B cell (primary cell): ENCODE data around the gene CDC25A.
A peak's percentile ranks its signal among the peaks of the same experiment; 100 is the strongest.

Source experiments
- EZH2 ChIP-seq: IDR thresholded peaks from 2 replicates; pipeline ENCODE4 v1.6.1; 2012; ENCODE audit warnings: borderline replicate concordance, low read depth, mild to moderate bottlenecking, moderate library complexity, low read length; ENCODE audit not compliant: insufficient read depth, poor library complexity, severe bottlenecking
- TF ChIP-seq, protein P1 (sequence below): fragments of 200-600 bp; IDR thresholded peaks from one replicate; pipeline ENCODE4 v1.8.0; 2022; ENCODE audit warnings: antibody characterized with exemption, mild to moderate bottlenecking

- TF ChIP-seq, protein P1, sequence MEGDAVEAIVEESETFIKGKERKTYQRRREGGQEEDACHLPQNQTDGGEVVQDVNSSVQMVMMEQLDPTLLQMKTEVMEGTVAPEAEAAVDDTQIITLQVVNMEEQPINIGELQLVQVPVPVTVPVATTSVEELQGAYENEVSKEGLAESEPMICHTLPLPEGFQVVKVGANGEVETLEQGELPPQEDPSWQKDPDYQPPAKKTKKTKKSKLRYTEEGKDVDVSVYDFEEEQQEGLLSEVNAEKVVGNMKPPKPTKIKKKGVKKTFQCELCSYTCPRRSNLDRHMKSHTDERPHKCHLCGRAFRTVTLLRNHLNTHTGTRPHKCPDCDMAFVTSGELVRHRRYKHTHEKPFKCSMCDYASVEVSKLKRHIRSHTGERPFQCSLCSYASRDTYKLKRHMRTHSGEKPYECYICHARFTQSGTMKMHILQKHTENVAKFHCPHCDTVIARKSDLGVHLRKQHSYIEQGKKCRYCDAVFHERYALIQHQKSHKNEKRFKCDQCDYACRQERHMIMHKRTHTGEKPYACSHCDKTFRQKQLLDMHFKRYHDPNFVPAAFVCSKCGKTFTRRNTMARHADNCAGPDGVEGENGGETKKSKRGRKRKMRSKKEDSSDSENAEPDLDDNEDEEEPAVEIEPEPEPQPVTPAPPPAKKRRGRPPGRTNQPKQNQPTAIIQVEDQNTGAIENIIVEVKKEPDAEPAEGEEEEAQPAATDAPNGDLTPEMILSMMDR: peak; percentile 41
- TF ChIP-seq EZH2: no peak
Observed at GRCh38 chr3:48194446-48195071, 6.3 kb upstream of the CDC25A start.
